Measurements from ENCODE around the gene EPHA10.

Gene EPHA10

GRCh38 chr1:37734629-37735591 lies 30.0 kb downstream of the EPHA10 start:
- no peak for DNase-seq (ENCODE audit: low spot score)

GRCh38 chr1:37732111-37732780 lies 32.7 kb downstream of the EPHA10 start:
- no peak for DNase-seq (ENCODE audit: low spot score)

GRCh38 chr1:37731312-37732019 lies 33.5 kb downstream of the EPHA10 start:
- DNase-seq (ENCODE audit: low spot score) = no peak

- no peak for DNase-seq (ENCODE audit: low spot score)
These were observed 34.5 kb downstream of the EPHA10 start for GRCh38 chr1:37730376-37730775.

DNA sequence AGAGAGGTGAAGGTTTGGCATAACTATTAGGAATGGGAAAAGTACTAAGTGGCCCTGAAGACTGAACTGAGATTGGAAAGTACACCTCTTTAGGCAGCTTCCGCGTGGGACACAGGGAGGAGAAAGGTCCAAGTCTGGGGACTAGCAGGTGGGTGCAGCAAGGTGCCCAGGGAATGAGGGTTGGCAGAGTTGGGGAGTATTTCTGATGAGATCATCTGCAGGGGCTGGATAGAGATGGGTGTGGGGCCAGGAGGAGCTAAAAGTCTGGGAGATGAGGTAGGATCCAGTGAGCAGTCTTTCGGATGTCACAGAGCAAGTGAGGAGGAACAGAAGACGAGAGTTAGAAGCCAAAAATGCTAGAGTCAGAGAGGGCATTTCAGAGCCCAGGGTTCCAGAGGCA lies 36.5 kb downstream of the EPHA10 start:
- DNase-seq (ENCODE audit: low spot score) = no peak

- DNase-seq (ENCODE audit: low spot score) = no peak
These were observed 38.0 kb downstream of the EPHA10 start for GRCh38 chr1:37726751-37727585.

DNA sequence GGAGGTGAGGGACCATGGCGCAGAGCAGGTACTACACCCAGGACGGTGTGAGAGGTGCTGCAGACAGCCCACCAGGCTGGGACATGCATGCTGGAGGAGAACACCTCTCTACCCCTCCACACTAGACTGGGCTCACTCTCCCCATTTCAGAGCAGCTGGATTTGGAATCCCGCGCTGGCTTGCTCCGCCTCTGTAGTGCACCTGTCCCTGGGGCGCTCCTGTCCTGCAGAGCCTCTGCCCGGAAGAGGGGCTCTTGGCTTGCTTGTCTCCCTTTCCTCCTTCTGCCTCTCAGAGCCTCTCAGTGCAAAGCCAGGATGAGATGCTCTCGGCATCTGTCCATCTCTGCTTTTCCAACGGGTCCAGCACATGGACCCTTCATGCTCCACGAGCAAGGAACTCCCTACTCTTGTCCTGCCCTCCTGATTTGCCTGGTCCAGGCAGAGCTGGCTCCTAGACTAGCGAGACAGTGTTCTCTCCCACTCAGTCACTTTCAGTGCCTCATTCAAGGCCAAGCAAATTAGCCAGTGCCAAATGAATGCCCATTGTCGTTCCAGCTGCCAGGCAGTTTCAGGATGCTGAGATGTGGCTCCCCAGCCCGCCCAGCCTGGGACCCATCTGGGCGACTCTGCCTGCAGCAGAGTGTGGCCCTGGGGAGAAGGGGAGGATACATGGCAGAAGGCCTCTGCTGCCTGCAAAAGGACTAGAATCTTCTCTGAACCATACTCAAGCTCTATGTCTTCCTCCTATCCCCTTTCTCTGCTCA lies 38.9 kb downstream of the EPHA10 start:
- no peak for DNase-seq (ENCODE audit: low spot score)

DNA sequence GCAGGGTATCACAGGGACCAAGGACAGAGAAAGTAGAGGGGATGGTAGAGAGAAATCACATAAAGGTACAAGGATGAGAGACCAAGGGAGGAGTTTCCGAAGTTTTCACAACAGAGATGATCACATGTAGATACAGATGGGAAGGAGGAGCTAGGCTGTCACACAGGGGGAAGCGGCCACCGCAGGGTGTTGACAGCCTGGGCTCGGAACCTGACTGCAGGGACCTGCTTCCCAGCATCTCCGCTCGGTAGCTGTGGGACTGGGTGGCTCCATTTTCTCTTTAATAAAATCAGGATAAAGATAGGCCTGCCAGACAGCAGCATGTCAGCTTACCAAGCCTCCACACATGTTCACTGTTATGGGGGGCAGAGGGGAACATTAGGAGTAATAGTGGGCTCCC lies 40.3 kb downstream of the EPHA10 start:
- no peak for DNase-seq (ENCODE audit: low spot score)

GRCh38 chr1:37723390-37724078 lies 41.4 kb downstream of the EPHA10 start:
- no peak for DNase-seq (ENCODE audit: low spot score)

DNA sequence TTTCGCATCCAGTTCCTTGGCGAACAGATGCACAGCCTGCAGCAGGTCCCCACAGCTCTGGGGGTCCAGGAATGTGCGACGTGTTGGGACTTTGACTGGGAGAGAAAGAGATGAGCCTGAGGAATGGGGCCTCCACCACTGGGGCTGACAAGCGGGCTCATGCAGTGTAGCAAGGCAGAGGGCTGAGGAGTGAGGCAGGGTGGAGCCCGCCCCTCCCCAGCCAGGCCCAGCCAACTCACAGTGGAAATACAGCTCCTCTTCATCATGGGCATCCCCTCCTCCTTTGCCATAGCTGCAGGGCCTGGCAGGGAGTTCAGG lies 41.9 kb downstream of the EPHA10 start:
- no peak for DNase-seq (ENCODE audit: low spot score)

- DNase-seq (ENCODE audit: low spot score) = no peak
These were observed 42.5 kb downstream of the EPHA10 start for GRCh38 chr1:37722181-37723071.

DNA sequence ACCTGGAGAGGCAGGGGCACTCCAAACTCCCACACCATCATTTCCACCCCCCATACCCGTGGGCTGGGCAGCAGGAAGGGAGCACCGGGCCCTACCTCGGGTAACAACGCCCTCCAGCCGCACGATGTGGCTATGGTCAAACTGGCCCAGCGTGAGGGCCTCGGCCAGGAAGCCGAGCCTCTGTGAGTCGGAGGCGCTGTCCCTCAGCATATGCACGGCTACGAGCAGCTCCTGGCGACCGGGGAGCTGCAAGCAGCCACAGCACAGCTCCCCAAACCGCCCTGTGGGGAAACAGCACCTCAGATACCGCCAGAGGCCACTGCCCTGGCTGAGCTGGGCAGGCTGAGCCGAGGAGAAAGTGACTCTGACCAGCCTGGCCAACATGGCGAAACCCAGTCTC lies 43.4 kb downstream of the EPHA10 start:
- no peak for DNase-seq (ENCODE audit: low spot score)

GRCh38 chr1:37720231-37721130 lies 44.4 kb downstream of the EPHA10 start:
- DNase-seq (ENCODE audit: low spot score) = no peak

DNA sequence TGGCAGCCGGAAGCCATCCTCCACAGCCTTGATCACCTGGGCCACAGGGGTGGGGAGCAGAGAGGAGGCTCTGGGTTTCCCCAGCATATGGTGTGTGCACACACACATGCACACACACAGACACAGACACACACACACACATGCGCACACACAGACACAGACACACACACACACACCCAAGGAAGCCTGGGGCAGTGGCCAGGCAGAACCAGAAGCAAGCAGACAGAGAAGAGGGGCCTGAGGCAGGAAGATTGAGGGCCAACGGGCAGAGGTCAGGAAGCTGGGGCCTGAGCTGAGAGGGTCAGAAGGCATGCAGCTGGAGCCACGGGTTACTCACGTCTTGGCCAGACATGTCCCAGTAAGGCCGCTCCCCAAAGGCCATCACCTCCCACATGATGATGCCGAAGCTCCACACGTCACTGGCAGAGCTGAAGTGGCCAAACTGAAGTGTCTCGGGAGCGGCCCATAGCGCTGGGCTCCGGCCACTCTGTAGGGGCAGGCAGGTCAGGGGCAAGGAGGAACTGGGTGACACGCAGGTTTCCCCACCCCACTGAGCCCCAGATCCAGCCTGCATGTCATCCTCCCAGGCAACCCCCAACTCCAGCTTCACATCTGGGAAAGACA lies 45.2 kb downstream of the EPHA10 start:
- no peak for DNase-seq (ENCODE audit: low spot score)

GRCh38 chr1:37718901-37719571 lies 45.9 kb downstream of the EPHA10 start:
- DNase-seq (ENCODE audit: low spot score) = no peak

DNA sequence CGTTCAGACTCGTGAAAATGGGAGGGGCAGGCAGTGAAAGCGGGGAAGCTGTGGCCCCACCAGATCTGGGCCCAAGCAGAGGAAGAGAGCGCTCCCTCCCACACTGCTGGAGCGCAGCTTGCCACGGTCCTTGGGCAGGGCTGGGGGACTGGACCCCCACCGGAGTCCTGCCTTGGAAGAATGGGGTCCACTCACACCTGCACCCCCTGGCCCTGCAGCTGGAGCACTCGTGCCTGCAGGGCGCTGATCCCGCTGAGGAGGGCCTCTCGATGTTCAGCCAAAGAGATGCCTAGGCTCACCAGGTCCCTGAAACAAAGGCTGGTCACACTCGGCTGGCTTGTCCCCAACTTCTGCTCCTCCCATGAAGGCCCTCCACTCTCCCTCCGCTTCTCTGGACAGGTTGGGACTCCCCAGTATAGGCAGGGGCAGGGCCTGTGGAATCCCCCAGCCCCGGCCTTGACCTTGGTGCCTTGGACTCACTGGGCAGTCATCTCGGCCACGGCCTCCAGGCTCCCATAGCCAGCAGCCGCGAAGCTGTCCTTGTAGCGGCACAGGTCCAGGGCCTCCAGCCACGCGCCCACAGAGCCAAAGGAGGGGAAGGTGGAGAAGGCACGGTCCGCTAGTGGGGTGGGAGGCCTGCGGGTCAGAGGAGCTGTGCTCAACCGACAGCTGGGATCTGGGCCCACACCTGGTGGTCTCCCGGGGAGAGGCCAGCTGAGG lies 46.6 kb downstream of the EPHA10 start:
- DNase-seq (ENCODE audit: low spot score) = no peak

DNA sequence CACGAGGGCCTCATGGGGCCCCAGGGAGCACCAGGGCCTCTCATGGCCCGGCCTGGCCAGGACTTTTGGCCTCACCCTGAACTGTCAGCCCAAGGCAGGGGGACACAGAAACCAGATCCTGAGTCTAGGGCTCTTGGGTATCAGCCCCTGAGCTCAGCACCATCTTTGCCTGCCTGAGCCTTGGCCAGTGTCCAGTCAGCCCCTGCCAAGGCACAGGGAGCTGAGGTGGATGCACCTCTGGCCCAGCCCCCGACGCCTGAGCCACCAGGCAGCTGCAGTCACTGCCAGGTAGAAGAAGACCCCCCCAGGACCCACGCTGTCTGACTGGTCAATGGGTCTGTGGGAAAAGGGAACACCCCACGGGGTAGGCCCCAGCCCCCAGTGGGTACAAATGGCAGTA lies 47.3 kb downstream of the EPHA10 start:
- DNase-seq (ENCODE audit: low spot score) = no peak
